Mucosa of stomach (tissue), 1 donor: ENCODE results near the gene TPPP2.
"Not testable (repeated sequence)": the region's sequence is repeated elsewhere in the genome, so short reads cannot be mapped to it uniquely, and the experiment has no call there.

Source experiments
- H3K27me3 ChIP-seq: one replicate; pipeline ENCODE4 v1.7.0; 2013; ENCODE audit warnings: mild to moderate bottlenecking, low read length; ENCODE audit not compliant: control insufficient read depth, insufficient read depth
- H3K36me3 ChIP-seq: one replicate; pipeline ENCODE4 v1.7.0; 2013; ENCODE audit warnings: low read length; ENCODE audit not compliant: control insufficient read depth, insufficient read depth
- H3K4me1 ChIP-seq: one replicate; pipeline ENCODE4 v1.7.0; 2013; ENCODE audit warnings: mild to moderate bottlenecking, low read length; ENCODE audit not compliant: control insufficient read depth, insufficient read depth
- H3K4me3 ChIP-seq: one replicate; pipeline ENCODE4 v1.7.0; 2013; ENCODE audit warnings: low read length
- H3K9ac ChIP-seq: one replicate; pipeline ENCODE4 v1.7.0; 2013; ENCODE audit warnings: mild to moderate bottlenecking, low read length, moderate library complexity
- H3K9me3 ChIP-seq: one replicate; pipeline ENCODE4 v1.7.0; 2013; ENCODE audit warnings: mild to moderate bottlenecking, low read length, moderate library complexity; ENCODE audit not compliant: control insufficient read depth
- donor health status: Pancreatic carcinoma.

The TPPP2 gene

GRCh38 chr14:21032326-21033132, 2.5 kb downstream of the TPPP2 start:
- Histone ChIP-seq H3K36me3 (no peaks in the 10 kb centered on the region), H3K27me3 (no peaks in the 10 kb centered on the region), H3K4me1 (no peaks in the 10 kb centered on the region), H3K9me3 (no peaks in the 10 kb centered on the region), H3K9ac (no peak overlapping the region), H3K4me3 (no peak overlapping the region)

- Histone ChIP-seq H3K9me3 (no peaks in the 10 kb centered on the region), H3K4me3 (no peak overlapping the region), H3K9ac (no peak overlapping the region), H3K4me1 (peaks cover under 1% of the 10 kb centered on the region), H3K27me3 (no peaks in the 10 kb centered on the region), H3K36me3 (no peaks in the 10 kb centered on the region)
These were observed 3.2 kb downstream of the TPPP2 start for GRCh38 chr14:21033133-21033698.

- H3K27me3 ChIP-seq: no peaks in the 10 kb centered on the region
- H3K36me3 ChIP-seq: no peaks in the 10 kb centered on the region
These were observed 4.7 kb downstream of the TPPP2 start, which contains the start of gene RNASE13 for GRCh38 chr14:21034707-21035106. Gene RNASE13, minus strand, starts transcription at chr14:21034807. Its CDS starts 519 bp downstream, at chr14:21034288.

GRCh38 chr14:21036751-21037150, 6.7 kb downstream of the TPPP2 start:
- H3K27me3 ChIP-seq: no peaks in the 10 kb centered on the region
- no peak overlapping the region for H3K4me3 ChIP-seq
- H3K4me1 ChIP-seq: peaks cover 17% of the 10 kb centered on the region
- H3K36me3 ChIP-seq: no peaks in the 10 kb centered on the region
- H3K9me3 ChIP-seq: no peaks in the 10 kb centered on the region
- no peak overlapping the region for H3K9ac ChIP-seq

More at GRCh38 chr14:21034707-21035106, 4.7 kb downstream of the TPPP2 start, which contains the start of gene RNASE13:
- Histone ChIP-seq H3K9ac (no peak within 1 kb of the TSS), H3K9me3 (no peaks in the 10 kb centered on the region), H3K4me1 (peaks cover 15% of the 10 kb centered on the region), H3K4me3 (no peak within 1 kb of the TSS)

- Histone ChIP-seq H3K4me1 (peaks cover 17% of the 10 kb centered on the region), H3K9ac (no peak overlapping the region), H3K4me3 (no peak overlapping the region), H3K27me3 (no peaks in the 10 kb centered on the region), H3K9me3 (no peaks in the 10 kb centered on the region), H3K36me3 (no peaks in the 10 kb centered on the region)
These were observed 7.1 kb downstream of the TPPP2 start for GRCh38 chr14:21037156-21037555.

GRCh38 chr14:21038441-21039422, 8.7 kb downstream of the TPPP2 start:
- H3K9ac ChIP-seq: peak overlapping the region; percentile 40
- H3K36me3 ChIP-seq: no peaks in the 10 kb centered on the region
- no peaks in the 10 kb centered on the region for H3K27me3 ChIP-seq
- no peaks in the 10 kb centered on the region for H3K9me3 ChIP-seq
- H3K4me3 ChIP-seq: no peak overlapping the region
- H3K4me1 ChIP-seq: peaks cover 24% of the 10 kb centered on the region

GRCh38 chr14:21039585-21040369, 9.8 kb downstream of the TPPP2 start:
- no peaks in the 10 kb centered on the region for H3K9me3 ChIP-seq
- H3K27me3 ChIP-seq: no peaks in the 10 kb centered on the region
- peaks cover 24% of the 10 kb centered on the region for H3K4me1 ChIP-seq
- H3K36me3 ChIP-seq: no peaks in the 10 kb centered on the region
- H3K4me3 ChIP-seq: no peak overlapping the region
- H3K9ac ChIP-seq: peak overlapping the region; percentile 40

GRCh38 chr14:21040370-21040925, 10.4 kb downstream of the TPPP2 start:
- Histone ChIP-seq H3K4me3 (no peak overlapping the region), H3K9me3 (no peaks in the 10 kb centered on the region), H3K27me3 (no peaks in the 10 kb centered on the region), H3K9ac (no peak overlapping the region), H3K36me3 (no peaks in the 10 kb centered on the region), H3K4me1 (peaks cover 24% of the 10 kb centered on the region)

GRCh38 chr14:21040941-21041340, 10.9 kb downstream of the TPPP2 start:
- not testable (repeated sequence) for H3K27me3 ChIP-seq, H3K9me3 ChIP-seq, H3K4me3 ChIP-seq, H3K9ac ChIP-seq, H3K36me3 ChIP-seq
- peaks cover 24% of the 10 kb centered on the region for H3K4me1 ChIP-seq

- H3K4me1 ChIP-seq: peaks cover 24% of the 10 kb centered on the region
- H3K36me3 ChIP-seq: no peaks in the 10 kb centered on the region
- no peak within 1 kb of the TSS for H3K9ac ChIP-seq
- no peaks in the 10 kb centered on the region for H3K9me3 ChIP-seq
- H3K27me3 ChIP-seq: no peaks in the 10 kb centered on the region
- no peak within 1 kb of the TSS for H3K4me3 ChIP-seq
These were observed 11.8 kb downstream of the TPPP2 start, which contains the start of gene RNASE7 for GRCh38 chr14:21041676-21042433. Gene RNASE7, plus strand, starts transcription at chr14:21042362. Its CDS starts 631 bp downstream, at chr14:21042993.
